Measurements from ENCODE around the gene WNK1.
A peak's percentile ranks its signal among the peaks of the same experiment; 100 is the strongest.

WNK1 gene

GRCh38 chr12:949453-950191 lies 197.2 kb downstream of the WNK1 start, which contains the start of gene RAD52:
RAD52 (minus strand) TSS chr12:949694; CDS start chr12:933058, 16,636 bp downstream.
- DNase-seq (ENCODE audit: low read depth, low spot score), result peak; percentile 96

DNA sequence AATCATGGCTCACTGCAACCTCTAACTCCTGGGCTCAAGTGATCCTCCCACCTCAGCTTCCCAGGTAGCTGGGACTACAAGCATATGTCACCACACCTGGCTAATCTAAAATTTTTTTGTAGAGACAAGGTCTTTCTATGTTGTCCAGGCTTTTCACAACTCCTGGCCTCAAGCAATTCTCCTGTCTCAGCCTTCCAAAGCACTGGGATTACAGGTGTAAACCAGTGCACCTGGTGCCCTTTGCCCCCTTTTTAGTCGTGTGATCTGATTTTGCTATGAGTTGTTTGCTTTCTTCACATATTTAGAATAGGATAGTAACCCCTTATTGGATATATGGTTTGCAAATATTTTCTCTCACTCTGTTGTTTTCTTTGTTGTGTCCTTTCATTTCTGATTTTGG lies 198.8 kb downstream of the WNK1 start:
- DNase-seq (ENCODE audit: low read depth, low spot score), result no peak

DNA sequence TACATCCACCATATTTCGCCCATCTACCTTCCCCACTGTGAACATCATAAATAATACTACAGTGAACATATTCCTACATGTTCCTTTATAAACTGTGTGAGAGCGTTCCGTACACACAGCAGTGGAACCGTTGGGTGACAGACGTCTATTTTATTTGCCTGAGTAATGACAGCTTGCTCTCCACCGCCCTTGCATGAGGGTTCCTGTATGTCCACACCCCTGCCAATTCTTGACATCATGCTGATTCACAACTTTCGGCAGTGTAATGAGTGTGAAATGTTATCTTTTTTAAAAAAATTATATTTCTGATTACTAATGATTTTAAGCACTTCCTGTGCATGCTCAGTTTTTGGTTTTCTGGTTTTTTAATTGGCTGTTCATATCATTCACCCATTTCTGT lies 201.4 kb downstream of the WNK1 start:
- DNase-seq (ENCODE audit: low read depth, low spot score), result no peak

DNA sequence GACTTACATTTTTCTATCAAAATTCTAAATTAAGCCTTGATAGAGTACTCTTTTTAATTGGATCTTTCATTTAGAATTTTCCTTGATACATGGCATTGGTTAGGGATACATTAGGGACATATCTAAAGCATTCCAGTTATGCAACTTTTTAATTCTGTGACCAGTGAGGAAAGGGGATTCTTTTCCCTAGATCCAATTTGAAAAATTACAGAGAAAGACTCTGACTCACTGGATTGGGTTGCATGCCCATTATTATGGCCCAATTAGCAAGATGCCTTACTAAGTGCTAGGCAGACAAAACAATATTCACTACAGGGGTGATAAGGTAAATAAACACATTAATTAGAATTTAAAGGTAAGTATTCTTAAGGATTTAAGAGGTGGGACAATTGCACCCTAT lies 202.4 kb downstream of the WNK1 start:
- no peak for DNase-seq (ENCODE audit: low read depth, low spot score)

- DNase-seq (ENCODE audit: low read depth, low spot score), result no peak
Observed at GRCh38 chr12:955939-956338, 203.6 kb downstream of the WNK1 start.

DNA sequence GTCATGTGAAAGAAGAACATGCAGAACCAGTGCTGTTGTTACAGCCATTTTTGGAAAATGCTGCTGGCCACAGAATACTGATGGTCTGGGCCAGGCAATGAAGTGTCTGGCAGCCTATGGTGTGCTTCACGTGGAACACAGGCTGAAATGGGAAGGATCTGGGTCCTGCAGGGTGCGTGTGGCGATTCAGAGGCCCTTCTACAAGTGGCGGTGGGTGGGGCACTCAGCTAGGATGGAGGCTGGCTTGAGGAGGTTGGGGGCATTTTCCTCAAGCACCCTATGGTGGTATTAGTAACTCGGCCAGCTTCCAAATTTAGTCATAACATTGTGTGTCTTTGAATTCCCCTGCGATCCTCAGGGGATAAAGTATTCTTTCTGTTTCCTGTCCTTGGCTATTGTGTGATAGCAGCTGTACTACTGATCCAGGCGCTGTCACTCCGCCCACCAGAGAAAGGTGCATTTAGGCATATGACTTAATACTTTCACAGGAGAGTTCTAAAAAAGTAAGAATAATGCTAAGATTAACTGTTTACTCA lies 206.3 kb downstream of the WNK1 start:
- no peak for DNase-seq (ENCODE audit: low read depth, low spot score)
